HG03139 (cell line): ENCODE data around the gene DENND5A.

Experiments used
- ATAC-seq: cut with Tn5 transposase; IDR thresholded peaks from one replicate; pipeline ENCODE4 v1.9.1; 2021; ENCODE audit not compliant: unreplicated experiment

DENND5A gene

GRCh38 chr11:9265211-9266131, at the start of gene DENND5A:
TSS of gene DENND5A (minus strand) at chr11:9265350. CDS start at chr11:9265069, 281 bp downstream.
- ATAC-seq = peak; percentile 39

- ATAC-seq = peak; percentile 91
Measured at GRCh38 chr11:9314291-9315077, 49.3 kb upstream of the DENND5A start, which contains the start of gene TMEM41B. TSS of gene TMEM41B (minus strand) at chr11:9314593. CDS start at chr11:9314441, 152 bp downstream.

GRCh38 chr11:9313648-9314290, 48.6 kb upstream of the DENND5A start:
- ATAC-seq = peak; percentile 9

GRCh38 chr11:9310485-9311090, 45.4 kb upstream of the DENND5A start:
- no peak for ATAC-seq

GRCh38 chr11:9304178-9304577, 39.0 kb upstream of the DENND5A start:
- ATAC-seq = no peak

- no peak for ATAC-seq
Measured at GRCh38 chr11:9302448-9302847, 37.3 kb upstream of the DENND5A start.

GRCh38 chr11:9301720-9302119, 36.6 kb upstream of the DENND5A start:
- no peak for ATAC-seq

GRCh38 chr11:9293646-9294045, 28.5 kb upstream of the DENND5A start:
- ATAC-seq = no peak

- no peak for ATAC-seq
Measured at GRCh38 chr11:9285850-9286587, 20.9 kb upstream of the DENND5A start.

- ATAC-seq = peak; percentile 88
Measured at GRCh38 chr11:9280655-9281301, 15.6 kb upstream of the DENND5A start.

- ATAC-seq = no peak
Measured at GRCh38 chr11:9277176-9277575, 12.0 kb upstream of the DENND5A start.

GRCh38 chr11:9276571-9276970, 11.4 kb upstream of the DENND5A start:
- ATAC-seq = no peak

GRCh38 chr11:9274499-9275258, 9.5 kb upstream of the DENND5A start:
- ATAC-seq = no peak

GRCh38 chr11:9273376-9274336, 8.5 kb upstream of the DENND5A start:
- ATAC-seq = no peak

- ATAC-seq = no peak
Measured at GRCh38 chr11:9269492-9270013, 4.4 kb upstream of the DENND5A start.

GRCh38 chr11:9267680-9268079, 2.5 kb upstream of the DENND5A start:
- no peak for ATAC-seq

GRCh38 chr11:9266926-9267325, 1.8 kb upstream of the DENND5A start:
- ATAC-seq = no peak
